Measurements from ENCODE around the gene CCDC192. TPM values are rescaled to one million over a fixed set of nuclear protein-coding genes. Genes with fewer than 3 reads are reported as not detected.

CCDC192 gene
- total and polyA plus RNA-seq, 2 of the 4 experiments (the other 2 are of a cell fraction), result not detected

DNA sequence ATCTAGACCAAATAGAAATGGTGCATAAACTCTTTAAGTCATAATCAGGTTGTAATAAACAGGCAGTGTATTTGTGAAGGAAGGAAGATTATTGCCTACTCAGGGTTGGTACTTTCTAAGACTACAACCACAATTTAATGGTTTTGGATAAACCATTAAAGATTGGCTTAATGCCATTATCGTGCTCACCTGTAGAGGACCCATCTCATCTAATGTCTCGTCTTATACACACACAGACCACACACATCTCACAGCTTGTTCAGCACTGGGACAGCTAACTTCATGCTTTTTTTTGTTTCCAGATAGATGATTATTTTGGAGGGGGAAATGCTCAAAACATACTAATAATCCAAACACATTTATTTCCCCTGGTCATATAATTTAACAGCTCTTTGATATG is 204.7 kb downstream of the CCDC192 start:
- no peak overlapping the region for H2AK5ac ChIP-seq (ENCODE audit: low read depth, low read length)
- no peak overlapping the region for H2AFZ ChIP-seq (replicated peaks; ENCODE audit: low read length, poor library complexity)
- H4K8ac ChIP-seq (ENCODE audit: low read depth in 2 of 2, low read length in 2 of 2), result no peak overlapping the region
- WGBS, 2 experiments (ENCODE audit: extremely low coverage in 2 of 2, insufficient read length in 1 of 2), result no CpG with 5 or more reads among the region's 2 CpGs
- H3K4me1 ChIP-seq (ENCODE audit: control insufficient read depth, insufficient read depth, low read length), result no peaks in the 10 kb centered on the region
- H3K56ac ChIP-seq (ENCODE audit: extremely low read depth, insufficient read depth, low read length), result no peak overlapping the region
- no peaks in the 10 kb centered on the region for H3K9me1 ChIP-seq (ENCODE audit: insufficient read depth, low read length)
- no peak overlapping the region for H2BK120ac ChIP-seq (ENCODE audit: low read depth, low read length)
- CTCF ChIA-PET, result interaction anchor here (0.8 to 1.2 kb wide), 3 partner anchors 9 to 103 kb away, joined by 3 to 7 read pairs (median 4); no protein-coding TSS in a partner anchor
- H2BK5ac ChIP-seq (ENCODE audit: low read depth, low read length, poor library complexity, severe bottlenecking), result no peak overlapping the region
- no peak overlapping the region for H4K91ac ChIP-seq (ENCODE audit: insufficient read depth, low read depth, low read length)
- no peak overlapping the region for H3K4me3 ChIP-seq (ENCODE audit: insufficient read depth, low read depth, low read length)
- H3K27ac ChIP-seq (ENCODE audit: insufficient read depth, low read length), result no peak overlapping the region
- H2AK9ac ChIP-seq (replicated peaks; ENCODE audit: low read depth, low read length, poor library complexity), result no peak overlapping the region
- BruUV-seq (replicated peaks), result no TSS peak
- in situ Hi-C loops (cut with MboI; ENCODE audit: low sequenced_read_pairs), result loop anchor here (10.0 kb wide), 1 partner anchor 287 kb away; no protein-coding TSS in a partner anchor
- no peak overlapping the region for H3K23ac ChIP-seq (ENCODE audit: low read depth, low read length)
- H3K4ac ChIP-seq (ENCODE audit: low read depth, low read length), result no peak overlapping the region
- DNase-seq (no peak), ATAC-seq (ENCODE audit: low read depth) (no peak)
- no peaks in the 10 kb centered on the region for H4K20me1 ChIP-seq (ENCODE audit: insufficient read depth, low read length)
- no peak overlapping the region for H4K5ac ChIP-seq (ENCODE audit: low read depth, low read length)
- POLR2A ChIA-PET (ENCODE audit: unreplicated experiment), result no interaction called here
- dilution Hi-C loops (cut with HindIII; ENCODE audit: low sequenced_read_pairs, unreplicated experiment), result no loop called here
- no peak overlapping the region for H2BK15ac ChIP-seq (ENCODE audit: low read depth, low read length)
- no peak overlapping the region for H2BK20ac ChIP-seq (ENCODE audit: low read depth, low read length)
- H3K79me1 ChIP-seq (ENCODE audit: low read depth in 1 of 2, low read length in 2 of 2), result no peaks in the 10 kb centered on the region
- no peak overlapping the region for H3K18ac ChIP-seq (ENCODE audit: low read depth, low read length)
- no peaks in the 10 kb centered on the region for H3K9me3 ChIP-seq (ENCODE audit: control insufficient read depth, insufficient read depth, low read length)
- intact Hi-C loops (cut with micrococcal nuclease), result loop anchor here (10.0 kb wide), 1 partner anchor 297 kb away; no protein-coding TSS in a partner anchor
- TF ChIP-seq RFX5 (IDR thresholded peaks at IDR 0.05; ENCODE audit: low read depth, low read length) (no peak), RAD21 (IDR thresholded peaks at IDR 0.05; ENCODE audit: low read length) (no peak), NFE2L2 (IDR thresholded peaks at IDR 0.05; ENCODE audit: low read depth, low read length) (no peak), CTCF (conservative IDR thresholded peaks at IDR 0.05; ENCODE audit: low read depth, low read length) (no peak), RCOR1 (IDR thresholded peaks at IDR 0.05; ENCODE audit: insufficient replicate concordance, low read length) (no peak), MAFK (IDR thresholded peaks at IDR 0.05; ENCODE audit: low read depth, low read length) (no peak), MAZ (IDR thresholded peaks at IDR 0.05; ENCODE audit: borderline replicate concordance, low read depth, low read length) (no peak), FOS (IDR thresholded peaks at IDR 0.05; ENCODE audit: low read depth, low read length) (no peak), SMC3 (IDR thresholded peaks at IDR 0.05; ENCODE audit: low read depth, low read length) (no peak), ELK1 (IDR thresholded peaks at IDR 0.05; ENCODE audit: borderline replicate concordance, low read depth, low read length) (no peak), BHLHE40 (IDR thresholded peaks at IDR 0.05; ENCODE audit: low read depth, low read length) (no peak), POLR2A (IDR thresholded peaks at IDR 0.05; ENCODE audit: low read depth, low read length) (no peak), CHD1 (IDR thresholded peaks at IDR 0.05; ENCODE audit: low read depth, low read length) (no peak), CEBPB (IDR thresholded peaks at IDR 0.05; ENCODE audit: low read depth, low read length) (no peak)
- TF ChIP-seq, protein P1, sequence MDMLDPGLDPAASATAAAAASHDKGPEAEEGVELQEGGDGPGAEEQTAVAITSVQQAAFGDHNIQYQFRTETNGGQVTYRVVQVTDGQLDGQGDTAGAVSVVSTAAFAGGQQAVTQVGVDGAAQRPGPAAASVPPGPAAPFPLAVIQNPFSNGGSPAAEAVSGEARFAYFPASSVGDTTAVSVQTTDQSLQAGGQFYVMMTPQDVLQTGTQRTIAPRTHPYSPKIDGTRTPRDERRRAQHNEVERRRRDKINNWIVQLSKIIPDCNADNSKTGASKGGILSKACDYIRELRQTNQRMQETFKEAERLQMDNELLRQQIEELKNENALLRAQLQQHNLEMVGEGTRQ (IDR thresholded peaks at IDR 0.05; ENCODE audit: low read depth, low read length), result no peak
- H3K36me3 ChIP-seq (ENCODE audit: control insufficient read depth, insufficient read depth, low read length), result no peaks in the 10 kb centered on the region
- H3K27me3 ChIP-seq (ENCODE audit: control insufficient read depth, insufficient read depth, low read length), result no peaks in the 10 kb centered on the region
- H3K9ac ChIP-seq (ENCODE audit: low read depth, low read length), result no peak overlapping the region
- H3K4me2 ChIP-seq (ENCODE audit: low read depth, low read length), result no peak overlapping the region
- H3K14ac ChIP-seq (replicated peaks; ENCODE audit: low read depth, low read length), result no peak overlapping the region

All from IMR-90 (cell line).